Astrocyte of the hippocampus (primary cell): ENCODE data around the gene SLC12A1.

ENCODE experiments used
- DNase-seq: peaks from one replicate; pipeline ENCODE4 v3.0.0; 2011; ENCODE audit warnings: low read depth, low spot score

The SLC12A1 gene

GRCh38 chr15:48242015-48242414, 35.9 kb downstream of the SLC12A1 start:
- DNase-seq: no peak

DNA sequence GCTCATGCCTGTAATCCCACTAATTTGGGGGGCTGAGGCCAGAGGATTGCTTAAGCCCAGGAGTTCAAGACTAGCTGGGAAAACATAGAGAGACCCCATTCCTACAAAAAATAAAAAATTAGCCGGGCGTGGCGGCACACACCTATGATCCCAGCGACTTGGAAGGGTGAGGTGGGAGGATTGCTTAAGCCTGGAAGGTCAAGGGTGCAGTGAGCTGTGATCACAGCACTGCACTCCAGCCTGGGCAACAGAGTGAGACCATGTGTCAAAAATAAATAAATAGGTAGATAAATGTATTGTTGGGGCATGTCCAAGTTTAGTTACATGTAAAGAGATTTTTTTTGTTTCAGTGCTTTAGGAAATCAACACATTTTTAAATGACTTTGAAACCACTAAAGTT, 36.4 kb downstream of the SLC12A1 start:
- no peak for DNase-seq

DNA sequence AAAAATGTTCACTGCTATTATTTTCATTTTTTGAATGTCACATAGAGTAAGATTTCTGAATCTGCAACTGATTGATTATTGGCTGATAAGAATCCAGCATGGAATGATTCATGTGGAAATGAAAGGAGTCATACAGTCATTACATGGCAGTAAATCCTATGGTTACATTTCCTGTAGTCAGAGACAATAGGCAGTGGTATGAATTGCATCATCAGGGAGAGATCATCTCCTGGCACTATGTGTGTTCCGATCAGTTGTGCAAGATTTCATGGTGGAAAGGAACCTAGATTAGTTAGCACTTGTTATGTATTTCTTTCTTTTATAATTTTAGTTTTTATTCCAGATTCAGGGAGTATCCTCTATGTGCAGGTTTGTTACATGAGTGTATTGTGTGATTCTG, 38.8 kb downstream of the SLC12A1 start:
- DNase-seq: no peak

- DNase-seq: no peak
Observed at GRCh38 chr15:48248414-48248813, 42.3 kb downstream of the SLC12A1 start.

DNA sequence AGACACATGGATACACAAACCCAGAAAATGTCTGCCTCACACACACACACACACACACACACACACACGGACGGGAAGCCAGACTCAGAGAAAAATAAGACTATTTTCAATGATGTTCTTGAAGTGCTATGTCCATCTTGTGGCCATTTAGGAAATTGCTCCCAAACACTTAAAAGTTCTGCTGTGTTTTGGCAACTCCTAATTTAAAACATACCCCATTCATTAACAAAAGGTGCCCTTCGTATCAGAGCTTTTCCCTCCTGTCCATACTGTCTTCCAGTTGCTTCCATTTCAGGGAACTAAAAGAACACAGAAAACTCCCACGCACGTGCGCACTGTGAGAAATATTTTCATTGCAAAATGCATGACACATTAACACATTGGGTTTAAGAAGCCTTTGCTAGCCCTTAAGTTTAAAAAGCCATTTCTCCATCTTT, 44.6 kb downstream of the SLC12A1 start:
- peak; percentile 80 for DNase-seq

DNA sequence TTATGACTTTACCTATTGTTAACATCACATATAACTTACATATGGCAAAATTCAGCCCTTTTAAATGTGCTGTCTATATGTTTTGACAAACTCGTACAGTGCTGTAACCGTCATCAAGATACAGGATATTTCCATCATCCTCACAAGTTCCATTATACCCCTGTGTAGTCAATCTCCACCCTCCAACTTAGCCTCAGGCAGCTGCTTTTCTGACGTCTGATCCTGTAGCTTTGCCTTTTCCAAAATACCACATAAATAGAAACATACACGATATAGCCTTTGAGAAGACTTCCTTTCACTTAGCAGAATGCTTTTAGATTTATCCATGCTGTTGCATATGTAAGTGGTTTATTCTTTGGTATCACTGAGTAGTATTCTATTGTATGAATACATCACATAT, 47.1 kb downstream of the SLC12A1 start:
- no peak for DNase-seq

GRCh38 chr15:48265135-48265534, 59.0 kb downstream of the SLC12A1 start:
- DNase-seq: no peak

- no peak for DNase-seq
Observed at GRCh38 chr15:48266024-48266689, 60.1 kb downstream of the SLC12A1 start.

DNA sequence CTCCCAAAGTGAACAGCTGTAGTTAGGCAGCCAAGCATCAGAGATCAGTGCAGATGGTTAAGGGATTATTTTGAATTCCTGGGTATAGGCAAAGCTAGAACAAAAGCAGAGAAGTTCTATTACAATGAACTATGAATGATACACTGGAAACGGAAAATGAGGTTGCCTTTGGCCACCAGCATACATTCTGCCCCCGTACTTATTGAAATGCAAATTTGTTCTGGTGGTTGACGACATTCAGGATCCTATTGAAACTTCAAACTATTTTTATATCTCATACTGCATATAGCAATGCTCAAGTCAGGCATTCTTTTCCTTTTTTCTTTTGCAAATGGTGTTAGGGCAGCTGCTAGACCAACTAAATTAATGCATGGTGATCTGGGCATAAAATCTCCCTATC, 61.7 kb downstream of the SLC12A1 start:
- DNase-seq: no peak

DNA sequence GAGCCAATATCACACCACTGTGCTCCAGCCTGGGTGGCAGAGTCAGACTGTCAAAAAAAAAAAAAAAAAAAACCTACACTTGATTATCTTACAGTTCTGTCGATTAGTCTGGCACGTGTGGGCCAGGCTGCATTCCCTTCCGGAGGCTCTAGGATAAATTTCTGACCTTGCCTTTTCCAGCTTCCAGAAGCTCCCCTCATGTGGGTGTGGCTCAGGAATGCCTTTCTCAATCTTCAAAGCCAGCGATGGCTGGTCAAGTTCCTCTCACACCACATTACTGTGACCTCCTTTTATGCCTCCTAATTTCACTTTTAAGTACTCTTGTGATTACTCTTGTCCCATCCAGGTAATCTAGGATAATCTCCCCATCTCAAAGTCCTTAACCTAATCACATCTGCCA, 66.9 kb downstream of the SLC12A1 start:
- DNase-seq: no peak

DNA sequence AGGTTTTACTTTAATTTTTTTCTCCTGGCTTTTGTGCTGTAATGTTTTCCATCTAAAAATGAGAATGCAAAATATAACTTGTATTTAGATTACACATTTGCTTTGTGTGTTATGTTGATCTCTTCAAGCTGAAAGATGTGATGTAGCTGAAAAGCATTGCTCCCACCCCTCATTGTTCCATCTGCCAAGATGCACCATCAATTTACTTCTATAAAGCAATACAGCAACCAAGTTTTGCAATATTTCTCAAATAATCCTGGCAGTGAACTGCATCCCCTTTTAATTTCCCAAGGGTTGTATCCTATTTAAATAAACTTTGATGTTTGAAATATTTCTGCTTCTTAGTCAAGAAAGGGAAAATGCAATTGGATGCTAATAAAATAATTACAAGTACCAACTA, 72.6 kb downstream of the SLC12A1 start:
- DNase-seq: no peak

DNA sequence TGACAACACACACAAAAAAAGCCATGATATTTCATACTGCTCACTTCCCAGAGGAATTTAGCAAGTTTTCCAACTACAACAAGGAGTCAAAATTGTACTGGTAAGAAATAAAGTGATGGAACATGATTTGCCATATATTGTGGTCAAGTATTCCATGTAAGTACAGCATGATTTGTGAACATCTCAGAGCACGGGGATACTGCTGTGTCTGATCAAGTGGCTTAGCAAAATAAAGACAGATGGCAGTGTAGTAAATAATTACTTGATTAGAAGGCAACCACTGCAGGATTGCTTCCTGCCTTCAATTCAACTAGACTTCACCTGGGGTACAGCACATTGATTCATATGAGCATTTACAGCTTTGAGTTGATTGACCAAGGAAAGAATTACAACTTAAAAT, 73.5 kb downstream of the SLC12A1 start:
- DNase-seq: no peak

DNA sequence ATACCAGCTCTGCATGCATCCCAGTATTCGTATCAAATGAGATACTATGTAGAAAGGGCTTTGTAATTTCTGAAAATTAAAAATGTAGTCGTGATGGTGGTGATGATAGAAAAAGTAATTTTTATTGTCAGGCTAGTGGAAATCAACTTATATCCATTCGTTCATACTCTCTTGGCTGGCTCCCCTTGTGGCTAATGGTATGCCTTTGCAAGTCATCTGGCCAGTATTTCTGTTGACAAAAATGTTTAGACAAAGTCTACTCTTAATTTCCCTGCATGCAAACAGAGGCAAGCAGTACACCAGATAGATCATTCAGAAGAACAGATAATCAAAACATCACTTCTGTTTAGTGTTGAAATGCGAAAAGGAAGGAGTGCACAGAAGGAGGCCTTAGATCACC, 75.6 kb downstream of the SLC12A1 start:
- peak; percentile 10 for DNase-seq

- DNase-seq: peak; percentile 67
Observed at GRCh38 chr15:48282216-48282615, 76.1 kb downstream of the SLC12A1 start.

DNA sequence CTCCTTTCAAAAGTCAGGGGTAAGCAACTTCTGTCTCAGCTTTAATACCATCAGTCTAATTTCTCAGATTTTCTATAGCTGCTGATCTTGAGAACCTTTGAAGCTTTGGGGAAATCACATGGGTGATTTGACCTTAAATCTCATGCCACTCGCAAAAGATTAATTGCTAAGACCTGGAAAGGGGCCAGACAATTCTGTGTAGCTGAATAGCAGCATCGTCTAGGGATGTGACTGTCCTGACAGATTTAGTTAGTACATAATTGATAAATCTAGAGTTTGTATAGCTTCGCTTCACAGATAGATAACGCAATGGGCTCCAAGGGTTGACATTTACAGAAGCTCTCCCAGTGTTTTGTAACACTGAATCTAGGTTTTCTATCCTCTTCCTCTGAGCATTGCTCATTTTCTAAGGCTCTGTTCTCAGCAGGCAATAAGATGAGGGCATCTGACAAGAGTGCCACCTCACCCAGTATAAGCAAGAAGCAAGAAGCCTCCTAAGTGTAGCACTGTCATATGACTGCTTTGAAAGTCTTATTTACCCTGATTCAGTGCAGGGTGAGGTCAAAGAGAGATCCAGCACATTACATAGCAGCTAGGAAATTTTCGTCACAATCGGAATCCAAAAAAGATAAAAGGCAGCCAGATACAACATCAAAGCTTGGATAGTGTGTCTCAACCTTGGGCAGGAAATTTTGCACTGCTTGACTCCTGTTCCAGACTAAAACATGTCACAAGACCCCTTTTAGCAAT, 77.5 kb downstream of the SLC12A1 start:
- peak; percentile 34 for DNase-seq

- DNase-seq: peak; percentile 94
Observed at GRCh38 chr15:48285329-48286214, 79.5 kb downstream of the SLC12A1 start.

DNA sequence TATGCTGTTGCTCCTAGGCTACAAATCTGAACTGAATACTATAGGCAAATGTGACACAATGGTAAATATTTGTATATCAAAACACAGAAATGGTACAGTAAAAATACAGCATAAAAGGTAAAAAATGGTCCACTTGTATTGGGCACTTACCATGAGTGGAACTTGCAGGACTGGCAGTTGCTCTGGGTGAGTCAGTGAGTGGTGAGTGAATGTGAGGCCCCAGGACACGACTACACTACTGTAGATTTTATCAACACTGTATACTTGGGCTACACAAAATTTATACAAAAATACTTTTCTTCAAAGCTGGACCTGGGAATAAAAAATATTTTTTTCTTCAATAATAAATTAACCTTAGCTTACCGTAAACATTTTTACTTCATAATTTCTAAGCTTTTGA, 83.5 kb downstream of the SLC12A1 start:
- DNase-seq: no peak

DNA sequence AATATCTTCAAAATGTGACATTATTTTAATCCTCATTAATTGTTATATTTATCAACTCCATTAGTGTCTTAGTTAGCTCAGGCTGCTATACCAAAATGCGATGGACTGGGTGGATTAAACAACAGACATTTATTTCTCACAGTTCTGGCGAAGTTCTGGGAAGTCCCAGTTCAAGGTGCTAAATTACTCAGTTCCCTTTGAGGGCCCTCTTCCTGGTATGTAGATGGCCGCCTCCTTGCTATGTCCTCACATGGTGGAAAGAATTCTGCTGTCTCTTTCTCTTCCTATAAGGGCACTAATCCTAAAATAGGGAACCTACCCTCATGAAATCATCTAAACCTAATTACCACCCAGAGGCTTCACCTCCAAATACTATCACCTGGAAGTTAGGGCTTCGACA, 86.4 kb downstream of the SLC12A1 start:
- DNase-seq: no peak

DNA sequence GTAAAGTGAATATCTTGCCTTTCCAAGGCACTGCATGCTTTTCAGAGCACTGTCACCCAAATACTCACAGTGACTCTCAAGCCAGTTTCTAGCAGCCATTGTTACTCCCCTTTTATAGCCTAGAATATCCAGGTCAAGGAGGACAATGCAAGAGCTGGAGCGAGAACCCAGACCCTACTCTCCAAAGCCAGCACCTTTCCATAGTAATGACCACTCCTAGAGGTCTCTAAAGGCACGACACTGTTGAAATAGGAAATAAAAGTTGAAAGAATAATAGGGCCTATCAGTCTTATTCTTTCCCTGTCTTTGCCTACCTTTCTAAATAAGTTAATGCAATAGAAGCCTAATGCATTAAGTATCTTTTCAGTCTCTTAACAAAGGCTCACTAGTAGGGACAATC, 91.6 kb downstream of the SLC12A1 start:
- no peak for DNase-seq

- no peak for DNase-seq
Observed at GRCh38 chr15:48298914-48299313, 92.8 kb downstream of the SLC12A1 start.

GRCh38 chr15:48300038-48300437, 93.9 kb downstream of the SLC12A1 start:
- no peak for DNase-seq

DNA sequence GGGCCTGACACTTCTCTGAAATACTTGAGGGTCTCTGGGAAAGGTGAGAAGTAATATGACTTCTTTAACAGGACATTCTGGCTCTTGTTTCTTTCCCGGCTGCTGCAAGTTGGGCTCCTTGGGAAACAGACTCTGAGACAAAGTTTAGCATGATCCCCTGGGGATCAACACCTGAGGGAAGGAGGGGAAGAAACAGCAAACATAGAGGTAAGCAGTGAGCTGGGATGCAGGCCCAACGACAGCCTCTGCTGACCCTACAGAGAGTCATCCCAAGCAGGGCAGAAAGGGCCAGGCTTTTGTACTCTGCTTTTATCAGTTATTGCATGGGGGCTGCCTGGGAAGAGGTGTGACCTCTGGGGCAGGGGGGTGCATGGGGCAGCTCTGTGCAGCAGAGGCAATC, 98.3 kb downstream of the SLC12A1 start:
- no peak for DNase-seq
